Fibroblast of lung (primary cell): ENCODE measurements around the gene RFX2. TPM values are rescaled to one million over a fixed set of nuclear protein-coding genes. Genes with fewer than 3 reads are reported as not detected.
A peak's percentile ranks its signal among the peaks of the same experiment; 100 is the strongest.

ENCODE experiments used
- DNase-seq, 2 donors: peaks; one replicate each; pipeline versions ENCODE4 v3.0.0 to v3.0.0-alpha.2; 2010; ENCODE audit warnings: low read depth in 2 of 2
- H2AFZ ChIP-seq: 2 replicates; pipeline ENCODE4 v1.5.1; 2012; ENCODE audit warnings: low read length, control low read depth, inconsistent platforms
- H3K27ac ChIP-seq: 2 replicates; pipeline ENCODE4 v1.5.1; 2011; ENCODE audit warnings: low read length, control low read depth; ENCODE audit not compliant: insufficient read depth
- H3K27me3 ChIP-seq: 2 replicates; pipeline ENCODE4 v1.5.1; 2011; ENCODE audit warnings: mild to moderate bottlenecking, low read length; ENCODE audit not compliant: control insufficient read depth, insufficient read depth
- H3K36me3 ChIP-seq: 2 replicates; pipeline ENCODE4 v1.5.1; 2011; ENCODE audit warnings: low read length; ENCODE audit not compliant: control insufficient read depth, insufficient read depth
- H3K4me1 ChIP-seq: 2 replicates; pipeline ENCODE4 v1.5.1; 2011; ENCODE audit warnings: low read length; ENCODE audit not compliant: control insufficient read depth, insufficient read depth; ENCODE audit errors: extremely low read depth
- H3K4me2 ChIP-seq: 2 replicates; pipeline ENCODE4 v1.5.1; 2011; ENCODE audit warnings: low read length, control low read depth; ENCODE audit not compliant: insufficient read depth; ENCODE audit errors: extremely low read depth
- H3K4me3 ChIP-seq, 4 experiments: fragments of 200-600 bp in 1 of 4; sonication (generic) in 1 of 4; replicated peaks in 1 of 4; 2 replicates each; pipeline ENCODE4 v1.5.1; 2011 to 2016; ENCODE audit warnings: low read length in 4 of 4, low read depth in 3 of 4, mild to moderate bottlenecking in 3 of 4, control low read depth in 2 of 4, inconsistent platforms in 1 of 4, mixed read lengths in 1 of 4; ENCODE audit not compliant: insufficient read depth in 1 of 4; ENCODE audit errors: control extremely low read depth in 1 of 4
- H3K79me2 ChIP-seq: 2 replicates; pipeline ENCODE4 v1.5.1; 2012; ENCODE audit warnings: mild to moderate bottlenecking, low read length, inconsistent platforms; ENCODE audit not compliant: control insufficient read depth, insufficient read depth
- H3K9ac ChIP-seq: 2 replicates; pipeline ENCODE4 v1.5.1; 2011; ENCODE audit warnings: mild to moderate bottlenecking, low read length, control low read depth; ENCODE audit not compliant: insufficient read depth
- H3K9me3 ChIP-seq: 2 replicates; pipeline ENCODE4 v1.5.1; 2012; ENCODE audit warnings: low read depth, low read length; ENCODE audit not compliant: control insufficient read depth, insufficient read depth
- H4K20me1 ChIP-seq: 2 replicates; pipeline ENCODE4 v1.5.1; 2011; ENCODE audit warnings: low read length; ENCODE audit not compliant: control insufficient read depth, insufficient read depth; ENCODE audit errors: extremely low read depth
- CTCF ChIP-seq, 2 donors: IDR thresholded peaks in 1 of 2; conservative IDR thresholded peaks in 1 of 2; 1 replicate in 1 of 2; 2 replicates in 1 of 2; pipeline ENCODE4 v1.5.1; 2011 to 2012; ENCODE audit warnings: low read length in 2 of 2, control low read depth in 1 of 2, inconsistent platforms in 1 of 2, low read depth in 1 of 2, mild to moderate bottlenecking in 1 of 2
- EZH2 ChIP-seq: IDR thresholded peaks from 2 replicates; pipeline ENCODE4 v1.5.1; 2012; ENCODE audit warnings: low read length, control low read depth, mild to moderate bottlenecking; ENCODE audit errors: missing control alignments
- polyA plus RNA-seq, 2 donors: library from polyadenylated mRNA; depleted of rRNA in 1 of 2; stranded (reverse) in 1 of 2; unstranded in 1 of 2; fragments of >200 nt; gene quantifications; 2 replicates each; pipeline ENCODE4 v1.2.1, GENCODE V29; 2011 to 2012; ENCODE audit warnings: missing spikeins in 1 of 2
- total RNA-seq: library from RNA; depleted of rRNA; stranded (reverse); fragments of >200 nt; gene quantifications from 2 replicates; pipeline ENCODE4 v1.2.1, GENCODE V29; 2014

RFX2 gene
- total and polyA plus RNA-seq, 2 donors (not counting 1 experiment from before 2014, with no cell fraction given), result 2.5 to 9.6 TPM

DNA sequence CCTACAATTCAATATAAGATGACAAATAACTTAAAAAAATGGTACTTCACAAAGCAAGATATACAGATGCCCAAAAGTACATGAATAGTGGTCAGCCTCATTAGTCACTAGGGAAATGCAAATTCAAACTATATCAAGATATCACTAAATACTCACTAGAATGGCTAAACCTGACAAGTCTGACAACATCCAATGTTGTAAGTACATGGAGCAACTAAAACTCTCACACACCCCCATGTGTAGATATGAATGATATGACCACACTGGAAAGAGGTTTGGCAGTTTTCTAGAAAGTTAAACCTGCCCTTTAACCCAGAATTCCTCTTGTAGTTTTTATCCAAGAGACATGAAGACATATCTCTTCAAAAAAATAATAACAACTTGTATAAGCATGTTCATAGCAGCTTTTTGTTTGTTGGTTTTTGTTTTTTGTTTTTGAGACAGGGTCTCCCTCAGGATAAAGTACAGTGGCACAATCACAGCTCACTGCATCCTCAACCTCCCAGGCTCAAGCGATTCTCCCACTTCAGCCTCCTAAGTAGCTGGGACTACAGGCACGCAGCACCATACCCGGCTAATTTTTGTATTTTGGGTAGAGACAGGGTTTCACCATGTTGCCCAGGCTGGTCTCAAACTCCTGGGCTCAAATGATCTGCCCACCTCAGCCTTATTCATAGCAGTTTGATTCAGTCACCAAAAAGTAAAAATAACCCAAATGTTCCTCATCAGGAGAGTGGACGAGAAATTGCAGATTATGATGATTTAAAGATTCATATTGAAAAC, 55.1 kb downstream of the RFX2 start:
- Histone ChIP-seq H3K4me2 (no peak overlapping the region), H3K36me3 (no peaks in the 10 kb centered on the region), H3K27ac (no peak overlapping the region), H4K20me1 (no peaks in the 10 kb centered on the region), H3K4me1 (peaks cover 15% of the 10 kb centered on the region), H3K79me2 (no peaks in the 10 kb centered on the region), H3K9me3 (no peaks in the 10 kb centered on the region), H3K9ac (no peak overlapping the region), H3K4me3 (no peak overlapping the region), H2AFZ (no peak overlapping the region), H3K27me3 (no peaks in the 10 kb centered on the region)
- TF ChIP-seq EZH2, result no peak
- TF ChIP-seq CTCF (conservative IDR thresholded peaks at IDR 0.05 in 1 of 2, IDR thresholded peaks at IDR 0.05 in 1 of 2; ENCODE audit: low read depth in 1 of 2, low read length in 2 of 2), result no peak
- no peak for DNase-seq

DNA sequence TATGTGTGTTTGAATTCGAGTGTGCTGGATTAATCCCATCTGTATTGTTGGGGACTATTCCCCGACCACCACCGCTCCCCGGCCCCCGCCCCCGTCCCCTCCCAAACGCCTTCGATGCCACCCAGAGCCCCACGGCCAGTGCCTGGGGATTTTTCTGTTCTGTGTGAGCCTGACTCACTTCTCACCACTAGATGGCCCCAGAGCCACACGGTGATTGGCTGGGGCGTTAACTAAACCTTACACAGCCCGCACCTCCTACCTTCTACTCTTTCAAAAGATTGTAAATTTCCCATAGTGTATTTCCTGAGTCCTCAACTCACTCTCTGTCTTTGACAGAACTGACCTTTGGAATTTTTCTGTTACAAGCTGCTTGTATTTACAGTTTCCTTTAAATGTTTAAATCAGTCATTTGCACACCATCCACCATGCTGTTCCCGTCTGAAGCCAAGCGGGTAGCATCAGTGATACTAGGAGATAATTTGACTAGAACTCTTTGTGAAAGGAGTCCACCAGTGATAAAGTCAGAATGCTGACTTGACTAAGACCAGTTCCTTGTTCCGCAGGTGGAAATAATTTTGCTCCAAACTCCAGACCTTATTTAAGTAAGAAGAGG, 61.4 kb downstream of the RFX2 start:
- Histone ChIP-seq H3K9me3 (no peaks in the 10 kb centered on the region), H3K4me2 (no peak overlapping the region), H3K4me3 (no peak overlapping the region), H3K27me3 (no peaks in the 10 kb centered on the region), H3K36me3 (no peaks in the 10 kb centered on the region), H4K20me1 (no peaks in the 10 kb centered on the region), H3K27ac (no peak overlapping the region), H3K4me1 (no peaks in the 10 kb centered on the region), H3K79me2 (no peaks in the 10 kb centered on the region), H3K9ac (no peak overlapping the region), H2AFZ (no peak overlapping the region)
- TF ChIP-seq EZH2, result no peak
- TF ChIP-seq CTCF (conservative IDR thresholded peaks at IDR 0.05 in 1 of 2, IDR thresholded peaks at IDR 0.05 in 1 of 2; ENCODE audit: low read depth in 1 of 2, low read length in 2 of 2), result peak; percentile 83 to 93
- DNase-seq, result peak; percentile 44 to 71

DNA sequence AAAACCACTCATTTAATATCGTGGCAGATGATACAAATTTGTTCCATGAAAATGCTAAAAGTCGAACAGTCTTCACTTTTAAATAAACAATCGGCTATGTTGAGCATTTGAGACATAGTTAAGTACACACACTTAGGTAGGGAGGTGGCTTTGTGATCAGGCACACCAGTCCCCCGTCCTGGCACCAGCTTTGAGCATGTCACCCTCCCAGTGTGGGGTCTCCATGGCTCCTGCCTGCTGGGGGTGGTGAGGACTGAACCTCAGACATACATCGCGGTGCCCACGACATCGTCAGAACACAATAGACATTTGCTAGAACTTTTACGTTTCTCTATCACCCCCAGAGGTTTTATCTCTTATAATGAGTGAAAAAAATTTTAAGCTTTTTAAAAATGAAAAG, 62.0 kb downstream of the RFX2 start:
- TF ChIP-seq EZH2 (no peak), CTCF (conservative IDR thresholded peaks at IDR 0.05 in 1 of 2, IDR thresholded peaks at IDR 0.05 in 1 of 2; ENCODE audit: low read depth in 1 of 2, low read length in 2 of 2) (no peak)
- Histone ChIP-seq H3K27ac (no peak overlapping the region), H3K27me3 (no peaks in the 10 kb centered on the region), H3K9me3 (no peaks in the 10 kb centered on the region), H3K4me1 (no peaks in the 10 kb centered on the region), H3K4me2 (no peak overlapping the region), H3K9ac (no peak overlapping the region), H3K4me3 (no peak overlapping the region), H3K79me2 (no peaks in the 10 kb centered on the region), H2AFZ (no peak overlapping the region), H3K36me3 (no peaks in the 10 kb centered on the region), H4K20me1 (no peaks in the 10 kb centered on the region)
- no peak for DNase-seq
